SHP77 treated with DMSO at 0.1 percent for 48 hours (cell line): Measurements from ENCODE around the gene HMOX1.
"Not testable (repeated sequence)": the region's sequence is repeated elsewhere in the genome, so short reads cannot be mapped to it uniquely, and the experiment has no call there.

Experiments
- DNase-seq: peaks from one replicate; lab custom pipeline; 2025; lab: John Stamatoyannopoulos, UW

Gene HMOX1

GRCh38 chr22:35435201-35435740 is 54.4 kb downstream of the HMOX1 start:
- DNase-seq: no peak

- DNase-seq: no peak
Observed at GRCh38 chr22:35436421-35436820, 55.5 kb downstream of the HMOX1 start.

GRCh38 chr22:35437049-35437448 is 56.2 kb downstream of the HMOX1 start:
- no peak for DNase-seq

- DNase-seq: not testable (repeated sequence)
Observed at GRCh38 chr22:35438673-35439364, 57.9 kb downstream of the HMOX1 start.

GRCh38 chr22:35439365-35439717 is 58.4 kb downstream of the HMOX1 start:
- DNase-seq: no peak

GRCh38 chr22:35440129-35440528 is 59.2 kb downstream of the HMOX1 start:
- no peak for DNase-seq

GRCh38 chr22:35441489-35442100 is 60.7 kb downstream of the HMOX1 start:
- no peak for DNase-seq

- no peak for DNase-seq
Observed at GRCh38 chr22:35442471-35442870, 61.6 kb downstream of the HMOX1 start.

- no peak for DNase-seq
Observed at GRCh38 chr22:35443338-35443737, 62.4 kb downstream of the HMOX1 start.
